ENCODE measurements around the gene CSE1L. TPM values are rescaled to one million over a fixed set of nuclear protein-coding genes. Genes with fewer than 3 reads are reported as not detected.
"Not testable (repeated sequence)": the region's sequence is repeated elsewhere in the genome, so short reads cannot be mapped to it uniquely, and the experiment has no call there.

CSE1L gene
- total RNA-seq, 4 donors from 2014 or later = 35.8 to 55.6 (median 42.2) TPM

GRCh38 chr20:49063279-49063678 is 17.2 kb downstream of the CSE1L start:
- no peak overlapping the region for H3K4me3 ChIP-seq
- no peak overlapping the region for H3K27ac ChIP-seq
- H3K4me1 ChIP-seq = no peaks in the 10 kb centered on the region
- H3K27me3 ChIP-seq = no peaks in the 10 kb centered on the region
- ATAC-seq = no peak
- TF ChIP-seq POLR2A (IDR thresholded peaks at IDR 0.05) = no peak
- no peak for TF ChIP-seq EP300 (IDR thresholded peaks at IDR 0.05)
- no peak for TF ChIP-seq POLR2AphosphoS5 (IDR thresholded peaks at IDR 0.05)
- 65 to 100% methylated on average over 1 to 3 of the region's 3 CpGs for WGBS, 2 donors (ENCODE audit: low coverage in 1 of 2)
- no peaks in the 10 kb centered on the region for H3K9me3 ChIP-seq
- peaks cover 0 to 84% of the 10 kb centered on the region in 2 donors for H3K36me3 ChIP-seq

GRCh38 chr20:49074521-49074920 is 28.4 kb downstream of the CSE1L start:
- H3K4me3 ChIP-seq = no peak overlapping the region
- no peaks in the 10 kb centered on the region for H3K4me1 ChIP-seq
- no peak for ATAC-seq
- 44 to 47% methylated on average over 2 of the region's 2 CpGs for WGBS, 2 donors (ENCODE audit: low coverage in 1 of 2)
- no peaks in the 10 kb centered on the region for H3K9me3 ChIP-seq
- H3K27ac ChIP-seq = no peak overlapping the region
- no peak for TF ChIP-seq POLR2A (IDR thresholded peaks at IDR 0.05)
- no peak for TF ChIP-seq POLR2AphosphoS5 (IDR thresholded peaks at IDR 0.05)
- TF ChIP-seq, protein P1, sequence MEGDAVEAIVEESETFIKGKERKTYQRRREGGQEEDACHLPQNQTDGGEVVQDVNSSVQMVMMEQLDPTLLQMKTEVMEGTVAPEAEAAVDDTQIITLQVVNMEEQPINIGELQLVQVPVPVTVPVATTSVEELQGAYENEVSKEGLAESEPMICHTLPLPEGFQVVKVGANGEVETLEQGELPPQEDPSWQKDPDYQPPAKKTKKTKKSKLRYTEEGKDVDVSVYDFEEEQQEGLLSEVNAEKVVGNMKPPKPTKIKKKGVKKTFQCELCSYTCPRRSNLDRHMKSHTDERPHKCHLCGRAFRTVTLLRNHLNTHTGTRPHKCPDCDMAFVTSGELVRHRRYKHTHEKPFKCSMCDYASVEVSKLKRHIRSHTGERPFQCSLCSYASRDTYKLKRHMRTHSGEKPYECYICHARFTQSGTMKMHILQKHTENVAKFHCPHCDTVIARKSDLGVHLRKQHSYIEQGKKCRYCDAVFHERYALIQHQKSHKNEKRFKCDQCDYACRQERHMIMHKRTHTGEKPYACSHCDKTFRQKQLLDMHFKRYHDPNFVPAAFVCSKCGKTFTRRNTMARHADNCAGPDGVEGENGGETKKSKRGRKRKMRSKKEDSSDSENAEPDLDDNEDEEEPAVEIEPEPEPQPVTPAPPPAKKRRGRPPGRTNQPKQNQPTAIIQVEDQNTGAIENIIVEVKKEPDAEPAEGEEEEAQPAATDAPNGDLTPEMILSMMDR (IDR thresholded peaks at IDR 0.05) = no peak
- TF ChIP-seq EP300 (IDR thresholded peaks at IDR 0.05) = no peak
- H3K36me3 ChIP-seq = peaks cover 5 to 100% of the 10 kb centered on the region in 2 donors
- no peaks in the 10 kb centered on the region for H3K27me3 ChIP-seq

GRCh38 chr20:49078310-49078709 is 32.2 kb downstream of the CSE1L start:
- WGBS, 2 donors (ENCODE audit: low coverage in 1 of 2) = 73 to 82% methylated on average over 3 of the region's 3 CpGs
- no peak overlapping the region for H3K4me3 ChIP-seq
- H3K9me3 ChIP-seq = no peaks in the 10 kb centered on the region
- ATAC-seq = no peak
- no peak overlapping the region for H3K27ac ChIP-seq
- no peaks in the 10 kb centered on the region for H3K27me3 ChIP-seq
- no peak for TF ChIP-seq POLR2AphosphoS5 (IDR thresholded peaks at IDR 0.05)
- H3K36me3 ChIP-seq = peaks cover 5 to 100% of the 10 kb centered on the region in 2 donors
- no peaks in the 10 kb centered on the region for H3K4me1 ChIP-seq

- H3K27ac ChIP-seq, ATAC-seq, H3K4me1 ChIP-seq, H3K4me3 ChIP-seq, H3K9me3 ChIP-seq, H3K27me3 ChIP-seq: not testable (repeated sequence)
- peaks cover 0 to 100% of the 10 kb centered on the region in 2 donors for H3K36me3 ChIP-seq
- 96 to 98% methylated on average over 8 to 12 of the region's 12 CpGs for WGBS, 2 donors (ENCODE audit: low coverage in 1 of 2)
Observed at GRCh38 chr20:49082295-49082694, 36.2 kb downstream of the CSE1L start.

DNA sequence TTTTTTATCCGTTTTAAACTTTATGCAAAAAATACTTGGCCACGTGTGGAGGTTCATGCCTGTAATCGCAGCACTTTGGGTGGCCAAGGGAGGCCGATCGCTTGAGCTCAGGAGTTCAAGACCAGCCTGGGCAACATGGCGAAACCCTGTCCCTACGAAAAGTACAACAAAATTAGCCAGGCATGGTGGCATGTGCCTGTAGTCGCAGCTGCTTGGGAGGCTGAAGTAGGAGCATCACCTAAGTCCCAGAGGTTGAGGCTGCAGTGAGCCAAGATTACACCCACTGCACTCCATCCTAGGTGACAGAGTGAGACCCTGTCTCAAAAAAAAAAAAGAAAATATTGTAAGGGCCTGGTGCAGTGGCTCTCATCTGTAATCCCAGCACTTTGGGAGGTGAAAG is 45.0 kb downstream of the CSE1L start:
- Histone ChIP-seq H3K9me3 (no peaks in the 10 kb centered on the region), H3K27me3 (no peaks in the 10 kb centered on the region), H3K4me3 (no peak overlapping the region), H3K27ac (no peak overlapping the region), H3K36me3 (peaks cover 5 to 99% of the 10 kb centered on the region in 2 donors), H3K4me1 (no peaks in the 10 kb centered on the region)
- TF ChIP-seq, protein P1 (IDR thresholded peaks at IDR 0.05) = no peak
- TF ChIP-seq EP300 (IDR thresholded peaks at IDR 0.05) = no peak
- no peak for TF ChIP-seq POLR2AphosphoS5 (IDR thresholded peaks at IDR 0.05)
- no peak for TF ChIP-seq POLR2A (IDR thresholded peaks at IDR 0.05)
- 89 to 90% methylated on average over 7 to 8 of the region's 8 CpGs for WGBS, 2 donors (ENCODE audit: low coverage in 1 of 2)
- no peak for ATAC-seq

DNA sequence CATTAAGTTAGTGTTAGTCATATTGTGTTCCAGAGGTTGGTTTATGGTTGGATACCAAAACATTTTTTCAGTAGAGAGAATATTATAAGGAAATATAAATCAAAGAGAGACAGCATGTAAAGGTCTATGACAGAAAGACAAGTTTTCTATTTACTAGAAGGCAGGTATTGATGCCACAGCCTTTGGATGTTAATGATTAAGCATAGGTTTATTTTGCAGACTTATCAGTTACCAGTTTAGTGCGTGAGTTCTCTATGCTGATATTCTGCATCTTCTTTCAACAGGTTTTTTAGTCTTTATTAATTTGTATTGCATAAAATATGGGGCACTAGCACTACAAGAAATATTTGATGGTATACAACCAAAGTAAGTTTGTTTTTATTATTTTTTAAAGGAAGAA is 45.6 kb downstream of the CSE1L start:
- TF ChIP-seq, protein P1 (IDR thresholded peaks at IDR 0.05) = no peak
- TF ChIP-seq POLR2AphosphoS5 (IDR thresholded peaks at IDR 0.05) (no peak), POLR2A (IDR thresholded peaks at IDR 0.05) (no peak), EP300 (IDR thresholded peaks at IDR 0.05) (no peak)

More for the DNA sequence above, 45.6 kb downstream of the CSE1L start:
- Histone ChIP-seq H3K36me3 (peaks cover 9 to 99% of the 10 kb centered on the region in 2 donors), H3K27ac (no peak overlapping the region), H3K4me1 (no peaks in the 10 kb centered on the region), H3K27me3 (no peaks in the 10 kb centered on the region), H3K9me3 (no peaks in the 10 kb centered on the region), H3K4me3 (no peak overlapping the region)
- ATAC-seq = no peak
- 100% methylated on average over 1 of the region's 1 CpG for WGBS, 2 donors (ENCODE audit: low coverage in 1 of 2)
